GM23338 (cell line): ENCODE results near the gene WNT7A. TPM values are rescaled to one million over a fixed set of nuclear protein-coding genes. Genes with fewer than 3 reads are reported as not detected.

ENCODE experiments used
- ATAC-seq: fragments of 200-7000 bp; cut with Tn5 transposase; 3 replicates; pipeline ENCODE4 v1.9.1; 2020
- DNase-seq: peaks from one replicate; pipeline ENCODE4 v3.0.0-alpha.2; 2015; ENCODE audit warnings: low spot score
- H2AFZ ChIP-seq: fragments of 200-600 bp; sonication (generic); 2 replicates; pipeline ENCODE4 v1.8.0; 2016; ENCODE audit warnings: antibody characterized with exemption, mild to moderate bottlenecking, moderate library complexity
- H3F3A ChIP-seq: fragments of 200-600 bp; sonication (generic); replicated peaks from 2 replicates; pipeline ENCODE4 v1.8.0; 2017; ENCODE audit warnings: antibody characterized with exemption, mixed run types, low read depth
- H3K27ac ChIP-seq: fragments of 200-600 bp; sonication (generic); 2 replicates; pipeline ENCODE4 v1.6.1; 2016; ENCODE audit warnings: low read depth
- H3K27me3 ChIP-seq: fragments of 200-600 bp; sonication (generic); 2 replicates; pipeline ENCODE4 v1.8.0; 2016; ENCODE audit warnings: mild to moderate bottlenecking, mixed run types, moderate library complexity; ENCODE audit not compliant: insufficient read depth
- H3K36me3 ChIP-seq: fragments of 200-600 bp; sonication (generic); 2 replicates; pipeline ENCODE4 v1.8.0; 2016; ENCODE audit warnings: mild to moderate bottlenecking; ENCODE audit not compliant: insufficient read depth
- H3K4me1 ChIP-seq: fragments of 200-600 bp; sonication (generic); 2 replicates; pipeline ENCODE4 v1.8.0; 2016; ENCODE audit warnings: mild to moderate bottlenecking, moderate library complexity; ENCODE audit not compliant: insufficient read depth
- H3K4me2 ChIP-seq: fragments of 200-600 bp; sonication (generic); 2 replicates; pipeline ENCODE4 v1.7.1; 2017; ENCODE audit warnings: mixed run types
- H3K4me3 ChIP-seq: fragments of 200-600 bp; sonication (generic); 2 replicates; pipeline ENCODE4 v1.6.1; 2016; ENCODE audit warnings: mixed run types
- H3K79me2 ChIP-seq: fragments of 200-600 bp; sonication (generic); replicated peaks from 2 replicates; pipeline ENCODE4 v1.8.0; 2017; ENCODE audit warnings: mild to moderate bottlenecking; ENCODE audit not compliant: insufficient read depth
- H3K9me2 ChIP-seq: fragments of 200-600 bp; sonication (generic); 2 replicates; pipeline ENCODE4 v1.8.0; 2017; ENCODE audit not compliant: insufficient read depth
- H4K20me1 ChIP-seq: fragments of 200-600 bp; sonication (generic); replicated peaks from 2 replicates; pipeline ENCODE4 v1.8.0; 2017; ENCODE audit warnings: mild to moderate bottlenecking; ENCODE audit not compliant: insufficient read depth
- H3K27ac Mint-ChIP-seq: 2 replicates; pipeline ENCODE4 v1.8.0; 2020; ENCODE audit warnings: inconsistent platforms, mild to moderate bottlenecking, moderate library complexity, mixed read lengths
- H3K27me3 Mint-ChIP-seq: 3 replicates; pipeline ENCODE4 v1.8.0; 2022; ENCODE audit warnings: low read depth, mild to moderate bottlenecking, moderate library complexity, mixed read lengths, inconsistent platforms; ENCODE audit not compliant: insufficient read depth, poor library complexity
- H3K36me3 Mint-ChIP-seq: 3 replicates; pipeline ENCODE4 v1.8.0; 2021; ENCODE audit warnings: low read depth, mild to moderate bottlenecking, inconsistent platforms, moderate library complexity, mixed read lengths
- H3K4me1 Mint-ChIP-seq: 3 replicates; pipeline ENCODE4 v1.8.0; 2020; ENCODE audit warnings: mild to moderate bottlenecking, inconsistent platforms, mixed read lengths
- H3K4me3 Mint-ChIP-seq: 3 replicates; pipeline ENCODE4 v1.8.0; 2021; ENCODE audit warnings: moderate library complexity, mild to moderate bottlenecking, inconsistent platforms, mixed read lengths
- H3K9me3 Mint-ChIP-seq: 3 replicates; pipeline ENCODE4 v1.8.0; 2020; ENCODE audit warnings: moderate library complexity, mild to moderate bottlenecking, inconsistent platforms, mixed read lengths
- EZH2phosphoT487 ChIP-seq: fragments of 200-600 bp; sonication (generic); IDR thresholded peaks from one replicate; pipeline ENCODE4 v1.8.1; 2018; ENCODE audit warnings: antibody characterized with exemption; ENCODE audit not compliant: unreplicated experiment
- JUNB ChIP-seq: IDR thresholded peaks from one replicate; pipeline ENCODE4 v1.6.1; 2016; ENCODE audit warnings: antibody characterized with exemption; ENCODE audit not compliant: unreplicated experiment
- REST ChIP-seq: IDR thresholded peaks from one replicate; pipeline ENCODE4 v1.6.1; 2018; ENCODE audit warnings: antibody characterized with exemption; ENCODE audit not compliant: unreplicated experiment
- ZNF114 ChIP-seq: fragments of 250-450 bp; sonication (Bioruptor Pico); IDR thresholded peaks from 2 replicates; pipeline ENCODE4 v1.5.0; 2020; ENCODE audit warnings: mild to moderate bottlenecking, moderate library complexity
- ZNF331 ChIP-seq: fragments of 250-450 bp; sonication (Bioruptor Pico); IDR thresholded peaks from 2 replicates; pipeline ENCODE4 v1.5.0; 2020; ENCODE audit warnings: low read depth, mild to moderate bottlenecking, moderate library complexity
- ZNF462 ChIP-seq: fragments of 250-450 bp; sonication (Bioruptor Pico); IDR thresholded peaks from 2 replicates; pipeline ENCODE4 v1.5.0; 2020; ENCODE audit warnings: mild to moderate bottlenecking, moderate library complexity
- polyA plus RNA-seq: library from polyadenylated mRNA; unstranded; fragments of >200 nt; fragmentation: Nextera tagmentation; extraction: Ambion mirVana; gene quantifications from 2 replicates; pipeline ENCODE4 v1.2.1, GENCODE V29; 2016
- total RNA-seq: library from RNA; depleted of rRNA; stranded (reverse); fragments of >200 nt; shearing (Covaris generic); gene quantifications from 2 replicates; pipeline ENCODE4 v1.2.3, GENCODE V29; 2014

The WNT7A gene
- total and polyA plus RNA-seq, 2 experiments from 2014 or later = not detected

- Histone ChIP-seq H3F3A (no peaks in the 10 kb centered on the region), H3K27ac (no peak overlapping the region), H2AFZ (peak overlapping the region; percentile 76; the same call in 1 of the 2 replicates), H4K20me1 (no peaks in the 10 kb centered on the region), H3K79me2 (no peaks in the 10 kb centered on the region), H3K9me2 (no peaks in the 10 kb centered on the region; the same call in 1 of the 2 replicates), H3K4me1 (no peaks in the 10 kb centered on the region), H3K27me3 (no peaks in the 10 kb centered on the region), H3K4me2 (no peak overlapping the region), H3K36me3 (no peaks in the 10 kb centered on the region), H3K4me3 (no peak overlapping the region)
- peaks cover 11% of the 10 kb centered on the region for H3K27me3 Mint-ChIP-seq
- H3K9me3 Mint-ChIP-seq = no peaks in the 10 kb centered on the region; the same call in 2 of the 3 replicates
- peaks cover 14% of the 10 kb centered on the region; the same call in 2 of the 3 replicates for H3K4me1 Mint-ChIP-seq
- DNase-seq (no peak), ATAC-seq (no peak)
- TF ChIP-seq JUNB (no peak), REST (no peak)
- no peak overlapping the region for H3K4me3 Mint-ChIP-seq
- no peaks in the 10 kb centered on the region for H3K36me3 Mint-ChIP-seq
- H3K27ac Mint-ChIP-seq = no peak overlapping the region
Observed at GRCh38 chr3:13863382-13863952, 16.4 kb downstream of the WNT7A start.

- Histone ChIP-seq H3K36me3 (no peaks in the 10 kb centered on the region), H3F3A (no peaks in the 10 kb centered on the region), H3K9me2 (no peaks in the 10 kb centered on the region), H3K4me3 (no peak overlapping the region), H3K27ac (no peak overlapping the region), H4K20me1 (no peaks in the 10 kb centered on the region), H3K79me2 (no peaks in the 10 kb centered on the region), H3K27me3 (no peaks in the 10 kb centered on the region), H2AFZ (no peak overlapping the region), H3K4me2 (no peak overlapping the region), H3K4me1 (no peaks in the 10 kb centered on the region)
- H3K36me3 Mint-ChIP-seq = no peaks in the 10 kb centered on the region
- DNase-seq (no peak), ATAC-seq (no peak)
- peaks cover 11% of the 10 kb centered on the region for H3K4me1 Mint-ChIP-seq
- H3K27me3 Mint-ChIP-seq = peaks cover 12% of the 10 kb centered on the region
- TF ChIP-seq JUNB = no peak
- TF ChIP-seq ZNF114 = no peak
- H3K9me3 Mint-ChIP-seq = no peaks in the 10 kb centered on the region; the same call in 2 of the 3 replicates
- H3K27ac Mint-ChIP-seq = no peak overlapping the region
- H3K4me3 Mint-ChIP-seq = no peak overlapping the region
Observed at GRCh38 chr3:13861461-13861860, 18.4 kb downstream of the WNT7A start.

GRCh38 chr3:13860001-13860400, 19.9 kb downstream of the WNT7A start:
- Mint-ChIP-seq H3K9me3 (no peaks in the 10 kb centered on the region; the same call in 2 of the 3 replicates), H3K27ac (no peak overlapping the region), H3K36me3 (no peaks in the 10 kb centered on the region), H3K4me1 (peaks cover 11% of the 10 kb centered on the region), H3K4me3 (no peak overlapping the region), H3K27me3 (peaks cover 12% of the 10 kb centered on the region)
- Histone ChIP-seq H3K36me3 (no peaks in the 10 kb centered on the region), H3K4me1 (no peaks in the 10 kb centered on the region), H2AFZ (no peak overlapping the region), H3K9me2 (no peaks in the 10 kb centered on the region), H3K79me2 (no peaks in the 10 kb centered on the region), H3F3A (no peaks in the 10 kb centered on the region), H3K4me2 (no peak overlapping the region), H3K27me3 (no peaks in the 10 kb centered on the region), H3K4me3 (no peak overlapping the region), H4K20me1 (no peaks in the 10 kb centered on the region), H3K27ac (no peak overlapping the region)
- DNase-seq (no peak), ATAC-seq (no peak)
- TF ChIP-seq EZH2phosphoT487 (no peak), ZNF331 (CRISPR knock-in tag) (no peak), ZNF462 (CRISPR knock-in tag) (no peak)
